A549 (cell line): Measurements from ENCODE around the gene MPPED2. TPM values are rescaled to one million over a fixed set of nuclear protein-coding genes. Genes with fewer than 3 reads are reported as not detected.

Source experiments
- ATAC-seq, 2 experiments: fragments of 200-7000 bp in 1 of 2; fragments of >200 bp in 1 of 2; cut with Nextera tagmentation in 1 of 2; cut with Tn5 transposase in 1 of 2; 3 replicates each; pipeline versions ENCODE4 v1.8.0 to v1.9.1; 2018 to 2020; ENCODE audit warnings: mild to moderate bottlenecking in 1 of 2, moderate library complexity in 1 of 2
- CTCF ChIA-PET: fragments of 300-600 bp; sonication (Branson Sonifier 250); formaldehyde crosslinking; extraction: SDS; loops from one replicate; lab custom pipeline; 2021; ENCODE audit warnings: antibody characterized with exemption, inconsistent platforms; lab: Yijun Ruan, JAX
- POLR2A ChIA-PET: fragments of 350-600 bp; formaldehyde crosslinking; extraction: SDS; loops from one replicate; lab custom pipeline; 2021; ENCODE audit warnings: antibody characterized with exemption, inconsistent platforms; lab: Yijun Ruan, JAX
- DNase-seq, 2 experiments: peaks; one replicate each; pipeline versions ENCODE4 v3.0.0 to v3.0.0-alpha.2; 2011 to 2016; ENCODE audit warnings: low read depth in 1 of 2, low spot score in 1 of 2
- FAIRE-seq: peaks from 2 replicates; lab custom pipeline; 2011; peaks lifted over from hg19 to GRCh38; lab: Jason Lieb, UNC
- H3K27ac ChIP-seq, 2 experiments: fragments of >200 bp; sonication (Bioruptor Twin); formaldehyde crosslinking; 3 replicates each; pipeline ENCODE4 v1.5.1; 2016 to 2017
- H3K4me1 ChIP-seq: fragments of >200 bp; sonication (Bioruptor Twin); formaldehyde crosslinking; 3 replicates; pipeline ENCODE4 v1.6.1; 2016
- H3K4me2 ChIP-seq: fragments of >200 bp; sonication (Bioruptor Twin); formaldehyde crosslinking; 3 replicates; pipeline ENCODE4 v1.6.1; 2016
- H3K4me3 ChIP-seq: fragments of >200 bp; sonication (Bioruptor Twin); formaldehyde crosslinking; 3 replicates; pipeline ENCODE4 v1.5.1; 2016
- H3K9me3 ChIP-seq: fragments of >200 bp; sonication (Bioruptor Twin); formaldehyde crosslinking; 3 replicates; pipeline ENCODE4 v1.6.1; 2016
- CEBPB ChIP-seq, 2 experiments: fragments of >200 bp in 1 of 2; sonication (Bioruptor Twin) in 1 of 2; formaldehyde crosslinking in 1 of 2; IDR thresholded peaks; 2 replicates each; pipeline ENCODE4 v1.6.1; 2012 to 2016
- EHMT2 ChIP-seq: fragments of 200-600 bp; sonication (generic); IDR thresholded peaks from 2 replicates; pipeline ENCODE4 v1.6.1; 2016; ENCODE audit warnings: antibody characterized with exemption, low read depth, mild to moderate bottlenecking, moderate library complexity
- FOSB ChIP-seq: fragments of 250-450 bp; sonication (Bioruptor Pico); IDR thresholded peaks from 2 replicates; pipeline ENCODE4 v1.5.0; 2020; ENCODE audit warnings: mild to moderate bottlenecking, moderate library complexity
- FOXS1 ChIP-seq: fragments of 250-450 bp; sonication (Bioruptor Pico); IDR thresholded peaks from 2 replicates; pipeline ENCODE4 v1.5.0; 2020; ENCODE audit warnings: mild to moderate bottlenecking, moderate library complexity
- GATA3 ChIP-seq: IDR thresholded peaks from 2 replicates; pipeline ENCODE4 v1.6.1; 2012; ENCODE audit warnings: borderline replicate concordance
- HDAC2 ChIP-seq: fragments of 200-600 bp; sonication (generic); IDR thresholded peaks from 2 replicates; pipeline ENCODE4 v1.6.1; 2016
- HOXB13 ChIP-seq: fragments of 250-450 bp; sonication (Bioruptor Pico); IDR thresholded peaks from 2 replicates; pipeline ENCODE4 v1.5.0; 2020; ENCODE audit warnings: low read depth, mild to moderate bottlenecking, moderate library complexity
- KDM5A ChIP-seq: fragments of 200-600 bp; sonication (generic); IDR thresholded peaks from 2 replicates; pipeline ENCODE4 v1.6.1; 2016; ENCODE audit warnings: antibody characterized with exemption, mild to moderate bottlenecking
- MAFK ChIP-seq: fragments of 450-650 bp; IDR thresholded peaks from 2 replicates; pipeline ENCODE4 v1.6.1; 2014; ENCODE audit not compliant: partially characterized antibody
- MAZ ChIP-seq: fragments of 150-350 bp; IDR thresholded peaks from 2 replicates; pipeline ENCODE4 v1.6.1; 2014; ENCODE audit warnings: antibody characterized with exemption, low read depth, low read length, borderline replicate concordance
- MYC ChIP-seq: IDR thresholded peaks from 2 replicates; pipeline ENCODE4 v1.6.1; 2012; ENCODE audit warnings: mild to moderate bottlenecking, inconsistent platforms, low read length, improper control_type of control experiment, borderline replicate concordance
- NFE2L2 ChIP-seq: fragments of 150-350 bp; conservative IDR thresholded peaks from 2 replicates; pipeline ENCODE4 v1.6.1; 2014; ENCODE audit warnings: low read length
- PHF8 ChIP-seq: fragments of 200-600 bp; sonication (generic); IDR thresholded peaks from 2 replicates; pipeline ENCODE4 v1.6.1; 2016; ENCODE audit warnings: low read depth, mild to moderate bottlenecking, antibody characterized with exemption, moderate library complexity, borderline replicate concordance
- POLR2A ChIP-seq: IDR thresholded peaks from 2 replicates; pipeline ENCODE4 v1.6.1; 2012; ENCODE audit warnings: mild to moderate bottlenecking, low read length
- POLR2AphosphoS2 ChIP-seq: conservative IDR thresholded peaks from 2 replicates; pipeline ENCODE4 v1.6.1; 2012; ENCODE audit warnings: low read length, improper control_type of control experiment, inconsistent platforms
- SREBF2 ChIP-seq: fragments of 450-650 bp; IDR thresholded peaks from 2 replicates; pipeline ENCODE4 v1.6.1; 2014; ENCODE audit warnings: mild to moderate bottlenecking, moderate library complexity
- TFCP2L1 ChIP-seq: fragments of 250-450 bp; sonication (Bioruptor Pico); IDR thresholded peaks from 2 replicates; pipeline ENCODE4 v1.5.0; 2021; ENCODE audit warnings: mild to moderate bottlenecking
- TP53 ChIP-seq: fragments of 250-450 bp; sonication (Bioruptor Pico); IDR thresholded peaks from 2 replicates; pipeline ENCODE4 v1.5.0; 2021; ENCODE audit warnings: mild to moderate bottlenecking, moderate library complexity
- ZFP36 ChIP-seq: fragments of 450-650 bp; IDR thresholded peaks from 2 replicates; pipeline ENCODE4 v1.6.1; 2014; ENCODE audit warnings: borderline replicate concordance; ENCODE audit not compliant: partially characterized antibody
- ZSCAN20 ChIP-seq: fragments of 250-450 bp; sonication (Bioruptor Pico); IDR thresholded peaks from 2 replicates; pipeline ENCODE4 v1.8.0; 2022; ENCODE audit warnings: mild to moderate bottlenecking, moderate library complexity
- WGBS: methylation state at CpG from one replicate; pipeline ENCODE4 v1.1.6; 2017; ENCODE audit errors: missing lambda C conversion rate; 5-methylcytosine and 5-hydroxymethylcytosine counted together
- polyA plus RNA-seq, 4 experiments: library from polyadenylated mRNA; depleted of rRNA in 3 of 4; stranded (reverse); fragments of >200 nt; fragmentation: RNase III in 1 of 4; extraction: RNeasy Plus Mini Kit Qiagen cat#74134 plus additional on column Dnase treatment in 1 of 4; gene quantifications; 2 replicates in 3 of 4; 3 replicates in 1 of 4; pipeline ENCODE4 v1.2.3, GENCODE V29; 2011 to 2017
- TF ChIP-seq, protein P1 (sequence below): IDR thresholded peaks from 2 replicates; pipeline ENCODE4 v1.6.1; 2012
- TF ChIP-seq, protein P2 (sequence below): fragments of 150-350 bp; IDR thresholded peaks from 2 replicates; pipeline ENCODE4 v1.6.1; 2014; ENCODE audit warnings: low read depth, mild to moderate bottlenecking, low read length
- TF ChIP-seq, protein P3 (sequence below): fragments of 450-650 bp; IDR thresholded peaks from 2 replicates; pipeline ENCODE4 v1.6.1; 2014; ENCODE audit warnings: antibody characterized with exemption
- TF ChIP-seq, protein P4 (sequence below): IDR thresholded peaks from 2 replicates; pipeline ENCODE4 v1.6.1; 2012; ENCODE audit warnings: low read depth, borderline replicate concordance
- TF ChIP-seq, protein P5 (sequence below): fragments of >200 bp; sonication (Bioruptor Twin); formaldehyde crosslinking; IDR thresholded peaks from 2 replicates; pipeline ENCODE4 v1.6.1; 2016

The MPPED2 gene
- polyA plus RNA-seq, 2 of the 4 experiments (the other 2 are of a cell fraction) = not detected

DNA sequence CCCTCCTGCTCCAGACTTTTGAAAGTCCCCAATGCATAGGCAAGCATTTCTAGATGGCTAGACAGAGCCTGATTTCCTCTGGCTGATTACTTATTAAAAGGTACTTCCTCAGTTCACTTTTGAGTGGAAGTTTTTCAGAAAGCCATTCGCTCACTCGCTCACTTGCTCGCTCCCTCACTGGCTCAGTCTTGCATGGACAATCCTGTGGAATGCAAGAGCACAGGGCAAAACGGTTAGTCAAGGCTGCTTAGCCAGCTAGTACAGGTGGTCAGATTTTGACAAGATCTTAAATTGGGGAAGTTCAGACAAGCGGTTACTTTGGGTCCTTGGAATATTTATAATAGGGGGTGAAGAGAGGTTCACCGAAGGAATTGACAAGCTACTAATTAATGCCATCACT, 162.3 kb downstream of the MPPED2 start:
- no peaks in the 10 kb centered on the region for H3K4me1 ChIP-seq
- ATAC-seq = no peak
- TF ChIP-seq TP53 (CRISPR knock-in tag) (no peak), ZFP36 (no peak), MAZ (no peak), EHMT2 (no peak), HOXB13 (CRISPR knock-in tag) (no peak), POLR2A (no peak), SREBF2 (no peak), CEBPB (IDR thresholded peaks at IDR 0.05) (no peak), PHF8 (no peak), MYC (no peak), HDAC2 (no peak), TFCP2L1 (CRISPR knock-in tag) (no peak), POLR2AphosphoS2 (no peak)
- TF ChIP-seq, protein P1, sequence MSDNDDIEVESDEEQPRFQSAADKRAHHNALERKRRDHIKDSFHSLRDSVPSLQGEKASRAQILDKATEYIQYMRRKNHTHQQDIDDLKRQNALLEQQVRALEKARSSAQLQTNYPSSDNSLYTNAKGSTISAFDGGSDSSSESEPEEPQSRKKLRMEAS = no peak
- TF ChIP-seq, protein P2, sequence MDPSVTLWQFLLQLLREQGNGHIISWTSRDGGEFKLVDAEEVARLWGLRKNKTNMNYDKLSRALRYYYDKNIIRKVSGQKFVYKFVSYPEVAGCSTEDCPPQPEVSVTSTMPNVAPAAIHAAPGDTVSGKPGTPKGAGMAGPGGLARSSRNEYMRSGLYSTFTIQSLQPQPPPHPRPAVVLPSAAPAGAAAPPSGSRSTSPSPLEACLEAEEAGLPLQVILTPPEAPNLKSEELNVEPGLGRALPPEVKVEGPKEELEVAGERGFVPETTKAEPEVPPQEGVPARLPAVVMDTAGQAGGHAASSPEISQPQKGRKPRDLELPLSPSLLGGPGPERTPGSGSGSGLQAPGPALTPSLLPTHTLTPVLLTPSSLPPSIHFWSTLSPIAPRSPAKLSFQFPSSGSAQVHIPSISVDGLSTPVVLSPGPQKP = no peak
- FAIRE-seq = no peak
- H3K4me2 ChIP-seq = no peak overlapping the region
- POLR2A ChIA-PET = no interaction called here
- no peak overlapping the region for H3K4me3 ChIP-seq
- WGBS = 47% methylated on average over 6 of the region's 6 CpGs
- no peak for DNase-seq
- no peaks in the 10 kb centered on the region for H3K9me3 ChIP-seq
- H3K27ac ChIP-seq = no peak overlapping the region
- CTCF ChIA-PET = interaction anchor here (1.6 kb wide), 1 partner anchor 12 kb away, joined by 5 read pairs; no protein-coding TSS in a partner anchor

DNA sequence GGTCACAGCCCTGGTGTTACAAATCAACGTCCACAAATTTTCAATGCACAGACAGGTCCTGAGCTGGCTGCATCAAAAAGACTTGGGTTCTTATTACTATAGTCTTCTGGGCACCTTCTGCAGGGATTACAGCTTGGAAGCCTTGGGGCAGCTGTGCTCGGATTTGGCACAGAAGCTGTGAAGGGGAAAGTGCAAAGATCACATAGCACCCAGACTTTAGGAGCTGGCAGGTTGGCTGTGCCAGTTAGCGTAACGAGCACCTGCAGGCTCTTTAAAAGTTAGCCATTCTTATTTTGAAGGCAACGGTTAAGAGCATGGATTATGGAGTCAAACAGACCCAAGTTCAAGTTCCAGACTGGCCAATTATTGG, 162.9 kb downstream of the MPPED2 start:
- Histone ChIP-seq H3K4me2 (no peak overlapping the region), H3K9me3 (no peaks in the 10 kb centered on the region), H3K4me3 (no peak overlapping the region), H3K4me1 (no peaks in the 10 kb centered on the region), H3K27ac (no peak overlapping the region)
- 0% methylated on average over 4 of the region's 5 CpGs for WGBS
- POLR2A ChIA-PET = no interaction called here
- TF ChIP-seq TP53 (CRISPR knock-in tag) (no peak), KDM5A (no peak), FOXS1 (CRISPR knock-in tag) (no peak)
- TF ChIP-seq, protein P3, sequence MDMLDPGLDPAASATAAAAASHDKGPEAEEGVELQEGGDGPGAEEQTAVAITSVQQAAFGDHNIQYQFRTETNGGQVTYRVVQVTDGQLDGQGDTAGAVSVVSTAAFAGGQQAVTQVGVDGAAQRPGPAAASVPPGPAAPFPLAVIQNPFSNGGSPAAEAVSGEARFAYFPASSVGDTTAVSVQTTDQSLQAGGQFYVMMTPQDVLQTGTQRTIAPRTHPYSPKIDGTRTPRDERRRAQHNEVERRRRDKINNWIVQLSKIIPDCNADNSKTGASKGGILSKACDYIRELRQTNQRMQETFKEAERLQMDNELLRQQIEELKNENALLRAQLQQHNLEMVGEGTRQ = no peak
- DNase-seq (no peak), FAIRE-seq (no peak), ATAC-seq (no peak)
- CTCF ChIA-PET = interaction anchor here (1.6 kb wide), 1 partner anchor 13 kb away, joined by 5 read pairs; no protein-coding TSS in a partner anchor

DNA sequence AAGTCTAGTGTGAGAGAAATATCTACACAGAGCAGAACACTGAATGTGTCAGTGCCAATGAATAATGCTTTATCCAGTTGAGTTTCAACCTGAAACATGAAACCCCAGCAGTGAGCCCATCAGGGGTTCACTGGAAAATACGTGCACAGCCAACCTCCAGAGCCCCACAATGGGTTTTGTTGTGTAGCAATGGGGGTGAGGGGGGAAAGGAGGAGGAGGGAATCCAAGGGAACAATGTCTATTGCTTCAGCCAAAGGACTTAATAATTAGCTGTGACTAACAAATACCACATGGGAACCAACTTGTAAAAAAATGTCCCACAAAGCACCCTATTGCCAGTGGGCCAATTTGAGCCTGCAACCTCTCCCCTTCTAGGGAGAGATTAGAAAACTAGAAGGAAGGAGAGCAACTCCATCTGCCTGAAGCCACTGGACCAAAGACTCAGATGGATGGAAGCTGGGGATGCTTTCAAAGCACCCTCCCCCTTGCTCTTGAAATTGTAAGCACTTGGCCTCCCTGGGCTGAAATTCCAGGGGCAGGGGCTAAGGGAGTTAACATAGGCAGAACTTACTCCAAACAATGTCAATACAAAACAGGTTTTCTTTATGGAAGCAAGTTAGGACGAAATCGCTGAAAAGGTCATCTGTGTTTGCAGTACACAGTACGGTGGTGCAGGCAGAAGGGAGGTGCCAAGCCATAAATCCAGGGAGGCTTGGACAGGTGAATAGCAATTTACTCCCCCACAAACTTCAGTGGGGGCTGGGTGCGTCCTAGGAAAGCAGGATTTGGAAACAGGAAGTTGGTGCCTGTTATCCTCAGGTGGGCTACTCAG, 163.5 kb downstream of the MPPED2 start:
- no peak overlapping the region for H3K27ac ChIP-seq
- no peak overlapping the region for H3K4me3 ChIP-seq
- POLR2A ChIA-PET = no interaction called here
- CTCF ChIA-PET = interaction anchor here (1.6 kb wide), 1 partner anchor 13 kb away, joined by 5 read pairs; no protein-coding TSS in a partner anchor
- H3K4me2 ChIP-seq = no peak overlapping the region
- WGBS = 0% methylated on average over 5 of the region's 5 CpGs
- no peaks in the 10 kb centered on the region for H3K4me1 ChIP-seq
- TF ChIP-seq ZSCAN20 = no peak
- no peak for TF ChIP-seq GATA3
- no peak for TF ChIP-seq HDAC2
- TF ChIP-seq ZFP36 = no peak
- TF ChIP-seq SREBF2 = no peak
- TF ChIP-seq MAFK = no peak
- TF ChIP-seq, protein P4, sequence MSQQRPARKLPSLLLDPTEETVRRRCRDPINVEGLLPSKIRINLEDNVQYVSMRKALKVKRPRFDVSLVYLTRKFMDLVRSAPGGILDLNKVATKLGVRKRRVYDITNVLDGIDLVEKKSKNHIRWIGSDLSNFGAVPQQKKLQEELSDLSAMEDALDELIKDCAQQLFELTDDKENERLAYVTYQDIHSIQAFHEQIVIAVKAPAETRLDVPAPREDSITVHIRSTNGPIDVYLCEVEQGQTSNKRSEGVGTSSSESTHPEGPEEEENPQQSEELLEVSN = no peak
- TF ChIP-seq POLR2A = no peak
- no peak for TF ChIP-seq FOSB (CRISPR knock-in tag)
- TF ChIP-seq, protein P5, sequence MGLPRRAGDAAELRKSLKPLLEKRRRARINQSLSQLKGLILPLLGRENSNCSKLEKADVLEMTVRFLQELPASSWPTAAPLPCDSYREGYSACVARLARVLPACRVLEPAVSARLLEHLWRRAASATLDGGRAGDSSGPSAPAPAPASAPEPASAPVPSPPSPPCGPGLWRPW = no peak
- TF ChIP-seq NFE2L2 = no peak
- no peak for TF ChIP-seq KDM5A
- no peak for ATAC-seq
- no peak for DNase-seq
- H3K9me3 ChIP-seq = no peaks in the 10 kb centered on the region
- no peak for FAIRE-seq
